ENCODE measurements around the gene CXCL17.

CXCL17 gene

DNA sequence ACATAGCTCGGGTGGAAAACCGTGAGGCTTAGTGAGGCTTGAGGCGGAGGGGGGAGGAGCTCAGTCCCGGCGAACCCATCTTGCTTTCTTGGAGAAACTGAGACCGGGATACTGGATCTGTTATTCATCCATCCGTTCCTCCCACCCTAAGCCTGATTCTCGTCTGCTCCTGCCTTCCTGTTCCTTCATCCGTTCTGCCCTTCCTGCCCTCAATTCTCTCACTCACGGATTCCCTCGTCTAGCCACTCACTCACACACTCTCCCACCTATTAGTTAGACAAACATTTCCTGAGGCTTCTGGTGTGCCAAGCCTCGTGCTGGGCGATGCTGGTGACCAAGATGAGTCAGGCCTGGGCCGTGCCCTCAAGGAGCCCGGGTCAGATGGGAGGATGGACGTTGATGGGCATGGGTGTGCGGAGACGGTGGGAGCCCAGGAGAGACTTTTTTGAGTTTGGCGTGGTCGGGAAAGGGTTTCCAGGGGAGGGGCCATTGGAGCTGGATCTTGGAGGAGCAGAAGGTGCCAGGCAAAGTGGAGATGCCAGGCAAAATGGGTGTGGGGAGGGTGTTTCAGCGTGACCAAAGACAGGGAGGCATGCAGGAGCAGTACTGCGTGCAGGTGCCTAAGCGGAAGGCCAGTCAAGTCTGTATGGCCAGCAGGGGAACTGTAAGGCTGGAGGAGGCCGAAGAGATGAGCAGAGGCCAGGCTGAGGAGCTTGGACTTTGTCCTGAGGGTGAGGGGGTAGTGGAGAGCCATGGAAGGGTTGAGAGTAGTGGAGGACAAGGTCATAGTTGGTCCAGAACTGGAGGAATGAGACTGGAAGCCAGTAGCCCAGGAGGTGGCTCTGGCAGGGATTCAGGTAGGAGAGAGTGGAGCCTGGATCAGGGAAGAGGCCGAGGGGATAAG is 45.2 kb downstream of the CXCL17 start:
- no peak for DNase-seq

DNA sequence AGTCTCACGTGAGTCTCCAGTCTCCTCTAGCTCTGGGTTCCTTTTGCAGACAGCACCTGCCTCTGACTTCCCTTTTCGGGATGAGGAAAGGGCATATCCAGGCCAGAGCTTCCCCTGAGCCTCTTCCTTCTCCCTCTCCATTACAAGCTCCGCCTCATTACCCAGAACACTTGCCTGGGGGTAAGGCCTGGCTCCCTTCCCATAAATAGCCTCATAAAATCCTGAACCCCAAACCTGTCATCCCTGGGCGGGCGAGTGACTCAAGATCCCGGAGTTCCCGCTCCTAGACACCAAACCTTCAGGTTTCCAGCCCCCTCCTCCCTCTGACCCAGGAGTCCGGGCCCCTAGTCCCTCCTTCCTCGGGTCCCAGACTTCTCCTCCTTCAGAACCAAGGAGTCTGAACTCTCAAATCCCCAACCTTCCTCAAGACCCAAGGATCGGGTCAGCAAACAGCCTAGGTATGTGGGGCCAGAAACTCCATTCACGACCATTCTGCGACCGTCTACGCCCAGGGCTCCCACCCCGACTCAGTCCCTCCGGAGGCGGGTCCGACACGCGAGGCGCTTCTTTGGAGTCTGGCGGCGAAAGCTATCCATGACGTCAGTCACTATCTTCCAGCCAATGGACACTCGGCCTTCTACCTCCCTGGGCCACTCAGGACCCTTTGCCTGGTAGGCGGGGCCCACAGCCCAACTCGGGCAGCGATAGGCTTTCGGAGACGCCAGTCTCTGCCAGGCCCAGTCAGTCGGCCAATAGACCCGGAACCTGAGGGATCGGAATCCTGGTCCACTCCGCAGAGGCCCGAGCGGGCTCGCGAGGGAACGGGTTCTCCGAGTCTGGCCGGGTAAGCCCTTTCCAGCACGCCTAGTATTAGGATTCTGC is 46.1 kb downstream of the CXCL17 start:
- DNase-seq, result peak; percentile 97

DNA sequence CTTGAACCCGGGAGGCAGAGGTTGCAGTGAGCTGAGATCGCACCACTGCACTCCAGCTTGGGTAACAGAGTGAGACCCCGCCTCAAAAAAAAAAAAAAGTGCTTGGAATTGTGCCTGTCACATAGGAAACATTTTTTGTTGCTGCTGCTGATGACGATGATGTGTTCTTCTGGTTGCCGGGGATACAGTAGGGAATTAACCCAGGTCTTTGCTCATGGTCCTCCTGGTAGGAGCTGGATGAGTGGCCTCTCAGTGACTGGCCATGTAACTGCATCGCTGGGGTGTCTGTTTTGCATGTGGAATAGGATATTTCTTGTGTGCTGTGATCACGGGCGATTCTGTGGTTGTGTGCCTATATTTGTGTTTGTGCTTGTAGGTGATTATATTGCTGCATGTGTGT is 48.0 kb downstream of the CXCL17 start:
- DNase-seq, result no peak

DNA sequence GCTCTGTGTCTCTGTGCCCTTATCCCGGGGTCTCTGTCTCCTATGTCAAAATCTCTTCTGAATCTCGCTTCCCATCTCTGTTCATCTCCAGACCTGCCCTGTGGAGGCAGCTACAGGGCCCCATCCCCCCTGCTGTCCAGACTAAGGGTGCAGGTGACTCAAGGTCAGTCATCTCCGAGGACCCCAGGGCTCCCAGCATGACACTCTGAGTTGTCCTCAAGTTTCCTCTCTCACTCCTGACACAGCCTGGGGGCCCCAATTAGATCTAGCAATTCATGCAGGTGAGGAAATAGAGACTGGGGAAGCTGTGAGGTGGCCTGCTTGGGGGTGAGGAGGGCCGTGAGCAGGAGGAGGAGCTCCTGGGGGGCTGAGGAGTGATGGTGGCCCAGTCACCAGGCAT is 50.6 kb downstream of the CXCL17 start:
- no peak for DNase-seq

DNA sequence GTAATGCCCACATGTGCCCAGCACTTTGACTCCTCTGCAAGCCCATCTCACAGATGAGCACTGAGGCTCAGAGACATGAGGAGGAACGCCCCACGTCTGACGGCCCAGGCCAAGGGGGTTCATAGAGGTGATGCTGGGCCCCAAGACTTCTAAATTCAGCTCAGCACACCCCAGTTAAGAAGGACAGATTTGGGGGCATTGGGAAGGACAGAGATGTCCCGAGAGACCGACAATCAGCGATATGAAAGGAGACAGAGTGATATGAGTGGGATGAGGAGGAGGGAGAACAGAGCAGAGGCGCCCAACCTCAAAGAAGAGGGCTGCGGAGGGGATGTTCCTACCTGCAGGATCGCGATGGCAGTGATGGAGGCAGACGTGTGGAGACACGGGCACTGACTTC is 52.8 kb downstream of the CXCL17 start, which contains the start of gene CNFN:
CNFN (minus strand) TSS at position 399 of the 400 bp plus-strand sequence. CDS start 1,260 bp downstream, outside the sequence.
- no peak for DNase-seq

DNA sequence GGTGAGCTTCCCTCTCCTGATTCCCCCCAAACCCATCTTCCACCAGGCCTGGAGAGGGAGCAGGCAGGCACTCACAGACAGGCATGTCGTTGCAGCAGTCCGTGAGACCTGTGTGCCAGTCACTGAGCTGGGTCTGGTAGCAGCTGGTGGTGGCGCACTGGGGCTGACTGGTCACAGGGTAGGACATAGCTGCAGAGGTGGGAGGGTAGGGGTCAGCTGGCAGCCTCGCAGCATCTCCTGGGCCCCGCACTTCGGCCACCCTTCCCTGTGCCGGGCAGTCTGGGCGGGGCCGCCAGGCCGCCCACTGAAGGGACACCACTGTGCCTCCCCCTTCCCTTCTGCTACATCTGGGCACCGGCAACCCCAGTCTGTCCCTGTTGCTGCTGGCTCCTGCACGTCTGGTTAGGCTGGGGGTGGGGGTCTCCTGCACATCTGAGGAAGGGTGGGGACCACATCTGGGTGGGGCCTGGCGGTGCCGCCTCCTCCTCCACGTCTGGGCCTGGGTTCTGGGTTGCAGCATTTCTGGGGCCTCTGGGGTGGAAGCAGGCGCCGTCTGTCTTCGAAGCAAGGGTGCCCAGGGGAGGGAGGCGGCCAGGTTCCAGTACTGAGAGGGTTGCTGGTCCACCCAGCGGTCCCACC is 53.8 kb downstream of the CXCL17 start:
- DNase-seq, result no peak

DNA sequence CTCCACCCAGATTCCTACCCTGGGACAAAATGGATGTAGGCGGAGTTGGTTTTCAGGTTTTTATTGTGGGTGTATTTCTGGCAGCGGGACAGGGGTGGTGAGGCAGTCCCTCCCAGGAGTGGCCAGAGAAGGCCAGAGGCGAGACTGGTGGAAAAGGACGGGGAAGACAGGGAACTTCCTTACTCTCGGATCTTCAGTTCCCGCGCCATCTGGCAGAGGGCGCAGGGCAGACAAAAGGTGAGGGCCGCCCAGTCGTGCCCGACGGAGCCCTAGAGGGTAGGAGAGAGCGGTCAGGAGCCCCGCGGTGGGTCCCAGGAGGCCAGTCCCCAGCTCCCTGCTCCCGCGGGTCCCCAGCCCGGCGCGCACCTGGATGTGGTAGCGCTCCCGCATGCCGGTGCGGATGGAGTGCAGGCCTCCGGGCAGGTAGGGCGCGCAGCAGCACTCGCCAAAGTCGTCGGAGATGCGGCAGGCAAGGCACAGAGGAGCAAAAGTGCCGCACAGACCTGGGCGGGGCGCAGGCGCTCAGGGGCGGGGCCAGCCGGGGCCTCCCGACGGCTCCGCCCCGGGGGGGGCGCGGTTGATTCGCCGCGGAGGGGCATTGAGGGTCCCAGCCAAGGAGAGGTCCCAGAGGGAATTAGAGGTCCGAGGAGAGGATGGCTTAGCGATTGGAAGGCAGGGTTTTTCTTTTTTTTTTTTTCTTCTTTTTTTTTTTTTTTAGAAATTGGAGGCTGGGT is 55.6 kb downstream of the CXCL17 start:
- DNase-seq, result peak; percentile 67

DNA sequence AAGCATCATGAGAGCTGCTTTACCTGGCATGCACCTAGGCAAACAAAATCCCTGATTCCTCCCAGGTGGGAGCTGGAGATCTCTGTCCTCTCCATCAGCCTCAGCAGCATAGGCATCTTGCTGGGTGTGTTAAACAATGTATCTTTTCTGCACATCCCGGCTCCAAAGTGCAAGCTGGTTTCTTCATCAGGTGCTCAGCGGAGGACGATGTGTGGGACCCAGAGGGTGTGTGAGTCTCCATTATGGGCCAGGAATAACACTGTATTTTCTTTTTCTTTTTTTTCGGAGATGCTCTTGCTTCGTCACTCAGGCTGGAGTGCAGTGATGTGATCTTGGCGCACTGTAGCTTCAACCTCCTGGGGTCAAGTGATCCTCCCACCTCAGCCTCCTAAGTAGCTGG is 62.6 kb downstream of the CXCL17 start:
- no peak for DNase-seq
